ENCODE data around the gene LRCH3.
"Not testable (repeated sequence)": the region's sequence is repeated elsewhere in the genome, so short reads cannot be mapped to it uniquely, and the experiment has no call there.

Gene LRCH3

GRCh38 chr3:197926418-197926817 lies 135.4 kb downstream of the LRCH3 start:
- DNase-seq (ENCODE audit: low read depth) = no peak

GRCh38 chr3:197927578-197927977 lies 136.5 kb downstream of the LRCH3 start:
- not testable (repeated sequence) for DNase-seq (ENCODE audit: low read depth)

DNA sequence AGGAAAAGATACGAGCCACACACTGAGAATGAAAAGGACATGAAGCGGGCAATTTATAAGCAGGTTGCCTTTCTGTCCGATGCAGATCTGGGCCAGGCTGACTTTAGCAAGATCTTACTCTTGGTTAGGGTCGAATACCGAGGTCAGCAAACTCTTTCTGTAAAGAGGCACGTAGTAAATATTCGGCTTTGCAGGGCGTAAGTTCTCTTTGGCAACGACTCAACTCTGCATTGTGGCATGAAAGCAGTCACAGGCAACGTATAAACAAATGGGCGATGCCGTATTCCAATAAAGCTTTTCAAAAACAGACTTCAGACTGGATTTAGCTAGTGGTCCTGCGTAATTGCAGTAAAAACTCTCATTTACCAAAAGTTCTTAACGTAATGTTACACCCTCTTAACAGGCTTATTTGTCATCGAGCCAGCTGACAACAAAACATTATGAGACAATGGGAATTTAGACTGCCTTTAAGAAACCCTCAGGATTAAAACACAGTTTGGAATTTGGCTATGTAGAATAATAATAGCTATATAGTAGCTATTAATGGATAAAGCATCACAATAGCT lies 145.8 kb downstream of the LRCH3 start:
- no peak for DNase-seq (ENCODE audit: low read depth)

Measured in iris pigment epithelial cell (primary cell).